NAMALWA (cell line): Measurements from ENCODE around the gene MXD3.
A peak's percentile ranks its signal among the peaks of the same experiment; 100 is the strongest.
"Not testable (repeated sequence)": the region's sequence is repeated elsewhere in the genome, so short reads cannot be mapped to it uniquely, and the experiment has no call there.

Experiments
- DNase-seq: peaks from one replicate; pipeline ENCODE4 v3.0.0-alpha.2; 2015; ENCODE audit warnings: low spot score

MXD3 gene

GRCh38 chr5:177343000-177343399, 31.3 kb upstream of the MXD3 start:
- not testable (repeated sequence) for DNase-seq

GRCh38 chr5:177339107-177339638, 27.5 kb upstream of the MXD3 start:
- DNase-seq = no peak

GRCh38 chr5:177338251-177339106, 26.8 kb upstream of the MXD3 start:
- no peak for DNase-seq

GRCh38 chr5:177336603-177337494, 25.2 kb upstream of the MXD3 start:
- no peak for DNase-seq

- DNase-seq = peak; percentile 77
Observed at GRCh38 chr5:177336112-177336511, 24.4 kb upstream of the MXD3 start.

GRCh38 chr5:177335701-177336065, 24.0 kb upstream of the MXD3 start:
- DNase-seq = no peak

GRCh38 chr5:177334781-177335700, 23.3 kb upstream of the MXD3 start:
- no peak for DNase-seq

GRCh38 chr5:177334155-177334551, 22.5 kb upstream of the MXD3 start:
- no peak for DNase-seq

GRCh38 chr5:177333420-177334154, 21.9 kb upstream of the MXD3 start:
- no peak for DNase-seq

- no peak for DNase-seq
Observed at GRCh38 chr5:177332896-177333260, 21.2 kb upstream of the MXD3 start.

- no peak for DNase-seq
Observed at GRCh38 chr5:177332031-177332895, 20.6 kb upstream of the MXD3 start.

GRCh38 chr5:177330991-177331842, 19.5 kb upstream of the MXD3 start:
- no peak for DNase-seq

GRCh38 chr5:177329883-177330282, 18.2 kb upstream of the MXD3 start:
- DNase-seq = no peak

GRCh38 chr5:177328545-177329231, 17.0 kb upstream of the MXD3 start:
- DNase-seq = no peak

GRCh38 chr5:177327539-177328522, 16.1 kb upstream of the MXD3 start:
- DNase-seq = no peak

- DNase-seq = no peak
Observed at GRCh38 chr5:177325868-177326381, 14.2 kb upstream of the MXD3 start.

GRCh38 chr5:177320879-177321278, 9.2 kb upstream of the MXD3 start:
- DNase-seq = peak; percentile 36
